Karpas-422 (cell line): Measurements from ENCODE around the gene SIVA1. TPM values are rescaled to one million over a fixed set of nuclear protein-coding genes. Genes with fewer than 3 reads are reported as not detected.
A peak's percentile ranks its signal among the peaks of the same experiment; 100 is the strongest.
"Not testable (repeated sequence)": the region's sequence is repeated elsewhere in the genome, so short reads cannot be mapped to it uniquely, and the experiment has no call there.

Source experiments
- DNase-seq: peaks from one replicate; pipeline ENCODE4 v3.0.0-alpha.2; 2015
- H2AFZ ChIP-seq: fragments of 200-600 bp; sonication (generic); 2 replicates; pipeline ENCODE4 v1.6.1; 2014; ENCODE audit warnings: antibody characterized with exemption, low read length, mixed read lengths
- H3K27ac ChIP-seq: fragments of 200-600 bp; sonication (generic); 2 replicates; pipeline ENCODE4 v1.5.1; 2014; ENCODE audit warnings: mild to moderate bottlenecking, low read length, moderate library complexity
- H3K27me3 ChIP-seq: fragments of 200-600 bp; sonication (generic); 2 replicates; pipeline ENCODE4 v1.6.1; 2014; ENCODE audit warnings: low read length, mixed read lengths
- H3K36me3 ChIP-seq: fragments of 200-600 bp; sonication (generic); 2 replicates; pipeline ENCODE4 v1.6.1; 2014; ENCODE audit warnings: low read length, mixed read lengths; ENCODE audit not compliant: insufficient read depth
- H3K4me1 ChIP-seq: fragments of 200-600 bp; sonication (generic); 2 replicates; pipeline ENCODE4 v1.6.1; 2014; ENCODE audit warnings: mild to moderate bottlenecking, low read length, mixed read lengths
- H3K4me2 ChIP-seq: fragments of 200-600 bp; sonication (generic); 2 replicates; pipeline ENCODE4 v1.6.1; 2014; ENCODE audit warnings: low read length, low read depth, mild to moderate bottlenecking; ENCODE audit not compliant: poor library complexity, severe bottlenecking
- H3K4me3 ChIP-seq: fragments of 200-600 bp; sonication (generic); 2 replicates; pipeline ENCODE4 v1.5.1; 2014; ENCODE audit warnings: mild to moderate bottlenecking, antibody characterized with exemption, low read length, mixed read lengths
- H3K79me2 ChIP-seq: fragments of 200-600 bp; sonication (generic); 2 replicates; pipeline ENCODE4 v1.6.1; 2014; ENCODE audit warnings: mild to moderate bottlenecking, low read length, mixed read lengths
- H3K9ac ChIP-seq: fragments of 200-600 bp; sonication (generic); 2 replicates; pipeline ENCODE4 v1.6.0; 2014; ENCODE audit warnings: low read length
- H3K9me2 ChIP-seq: fragments of 200-600 bp; sonication (generic), shearing (Covaris generic); replicated peaks from 2 replicates; pipeline ENCODE4 v1.6.0; 2014; ENCODE audit warnings: mild to moderate bottlenecking, low read length, moderate library complexity; ENCODE audit not compliant: insufficient read depth
- H3K9me3 ChIP-seq: fragments of 300-700, 200-600 bp; sonication (generic); 2 replicates; pipeline ENCODE4 v1.6.1; 2014; ENCODE audit warnings: low read length, mixed read lengths
- H4K20me1 ChIP-seq: fragments of 200-600 bp; sonication (generic); 2 replicates; pipeline ENCODE4 v1.6.1; 2014; ENCODE audit warnings: mild to moderate bottlenecking, antibody characterized with exemption, low read length, low read depth; ENCODE audit not compliant: insufficient read depth
- total RNA-seq: library from RNA; depleted of rRNA; stranded (reverse); fragments of >200 nt; shearing (Covaris generic); gene quantifications from 2 replicates; pipeline ENCODE4 v1.2.3, GENCODE V29; 2014; ENCODE audit warnings: low replicate concordance

Gene SIVA1
- total RNA-seq, 1 experiment from 2014 or later = 68.1 TPM

GRCh38 chr14:104724407-104724980 is 28.5 kb upstream of the SIVA1 start:
- Histone ChIP-seq H2AFZ (peak overlapping the region; percentile 72; the same call in 1 of the 2 replicates), H3K79me2 (no peaks in the 10 kb centered on the region), H3K27me3 (no peaks in the 10 kb centered on the region), H3K4me1 (peaks cover 16% of the 10 kb centered on the region), H4K20me1 (peaks cover 4% of the 10 kb centered on the region; the same call in 1 of the 2 replicates), H3K27ac (no peak overlapping the region), H3K4me3 (peak overlapping the region; percentile 75), H3K9me3 (no peaks in the 10 kb centered on the region), H3K36me3 (no peaks in the 10 kb centered on the region), H3K9ac (peak overlapping the region; percentile 71), H3K4me2 (peak overlapping the region; percentile 89), H3K9me2 (no peaks in the 10 kb centered on the region)
- no peak for DNase-seq

GRCh38 chr14:104724981-104725771 is 27.8 kb upstream of the SIVA1 start:
- no peaks in the 10 kb centered on the region for H3K36me3 ChIP-seq
- no peaks in the 10 kb centered on the region for H3K79me2 ChIP-seq
- DNase-seq = peak; percentile 65
- H3K4me1 ChIP-seq = peaks cover 16% of the 10 kb centered on the region
- H2AFZ ChIP-seq = no peak overlapping the region
- H3K27me3 ChIP-seq = no peaks in the 10 kb centered on the region
- H4K20me1 ChIP-seq = peaks cover 4% of the 10 kb centered on the region; the same call in 1 of the 2 replicates
- no peaks in the 10 kb centered on the region for H3K9me2 ChIP-seq
- H3K4me3 ChIP-seq = peak overlapping the region; percentile 75; the same call in 1 of the 2 replicates
- H3K27ac ChIP-seq = no peak overlapping the region
- H3K9ac ChIP-seq = peak overlapping the region; percentile 71; the same call in 1 of the 2 replicates
- peak overlapping the region; percentile 89 for H3K4me2 ChIP-seq
- H3K9me3 ChIP-seq = no peaks in the 10 kb centered on the region

GRCh38 chr14:104725772-104726548 is 27.0 kb upstream of the SIVA1 start:
- H3K4me2 ChIP-seq = no peak overlapping the region
- H3K9ac ChIP-seq = no peak overlapping the region
- H3K27ac ChIP-seq = no peak overlapping the region

GRCh38 chr14:104726600-104727451 is 26.1 kb upstream of the SIVA1 start:
- DNase-seq = no peak
- H3K4me3 ChIP-seq = no peak overlapping the region
- no peaks in the 10 kb centered on the region for H3K79me2 ChIP-seq
- no peak overlapping the region for H3K27ac ChIP-seq
- no peak overlapping the region for H3K9ac ChIP-seq
- H3K9me2 ChIP-seq = no peaks in the 10 kb centered on the region
- H3K36me3 ChIP-seq = no peaks in the 10 kb centered on the region
- no peaks in the 10 kb centered on the region for H3K27me3 ChIP-seq
- peaks cover 16% of the 10 kb centered on the region for H3K4me1 ChIP-seq
- H3K9me3 ChIP-seq = no peaks in the 10 kb centered on the region
- no peak overlapping the region for H2AFZ ChIP-seq
- no peak overlapping the region for H3K4me2 ChIP-seq
- peaks cover 4% of the 10 kb centered on the region; the same call in 1 of the 2 replicates for H4K20me1 ChIP-seq

More at GRCh38 chr14:104725772-104726548, 27.0 kb upstream of the SIVA1 start:
- Histone ChIP-seq H3K4me3 (no peak overlapping the region), H2AFZ (no peak overlapping the region), H3K79me2 (no peaks in the 10 kb centered on the region), H3K27me3 (no peaks in the 10 kb centered on the region), H3K36me3 (no peaks in the 10 kb centered on the region), H4K20me1 (peaks cover 4% of the 10 kb centered on the region; the same call in 1 of the 2 replicates), H3K9me2 (no peaks in the 10 kb centered on the region), H3K9me3 (no peaks in the 10 kb centered on the region), H3K4me1 (peaks cover 16% of the 10 kb centered on the region)
- DNase-seq = no peak

GRCh38 chr14:104728631-104729030 is 24.3 kb upstream of the SIVA1 start:
- peaks cover 4% of the 10 kb centered on the region; the same call in 1 of the 2 replicates for H4K20me1 ChIP-seq
- H3K9ac ChIP-seq = no peak overlapping the region
- peaks cover 13% of the 10 kb centered on the region for H3K4me1 ChIP-seq
- no peaks in the 10 kb centered on the region for H3K27me3 ChIP-seq
- H2AFZ ChIP-seq = no peak overlapping the region
- no peak overlapping the region for H3K27ac ChIP-seq
- no peaks in the 10 kb centered on the region for H3K36me3 ChIP-seq
- no peak for DNase-seq
- no peak overlapping the region for H3K4me2 ChIP-seq
- no peak overlapping the region for H3K4me3 ChIP-seq
- H3K9me3 ChIP-seq = no peaks in the 10 kb centered on the region
- no peaks in the 10 kb centered on the region for H3K79me2 ChIP-seq
- no peaks in the 10 kb centered on the region for H3K9me2 ChIP-seq

- H2AFZ ChIP-seq, H3K36me3 ChIP-seq, H3K4me1 ChIP-seq, H4K20me1 ChIP-seq, H3K27me3 ChIP-seq, H3K4me3 ChIP-seq, H3K27ac ChIP-seq, H3K9me2 ChIP-seq, H3K4me2 ChIP-seq, H3K79me2 ChIP-seq, DNase-seq, H3K9me3 ChIP-seq, H3K9ac ChIP-seq: not testable (repeated sequence)
These were observed 23.6 kb upstream of the SIVA1 start for GRCh38 chr14:104729176-104729834.

- Histone ChIP-seq H3K27ac (no peak overlapping the region), H3K4me3 (no peak overlapping the region), H3K36me3 (no peaks in the 10 kb centered on the region), H3K27me3 (no peaks in the 10 kb centered on the region), H4K20me1 (peaks cover 4% of the 10 kb centered on the region; the same call in 1 of the 2 replicates), H3K9ac (no peak overlapping the region), H3K9me3 (no peaks in the 10 kb centered on the region), H3K4me1 (peaks cover 3% of the 10 kb centered on the region), H3K9me2 (no peaks in the 10 kb centered on the region), H2AFZ (no peak overlapping the region), H3K4me2 (no peak overlapping the region), H3K79me2 (no peaks in the 10 kb centered on the region)
- DNase-seq = no peak
These were observed 23.1 kb upstream of the SIVA1 start for GRCh38 chr14:104729835-104730181.
